ENCODE results near the gene PANX2. TPM values are rescaled to one million over a fixed set of nuclear protein-coding genes. Genes with fewer than 3 reads are reported as not detected.

PANX2 gene
- total RNA-seq, 1 donor, result 0.43 TPM

- H3K4me3 ChIP-seq (ENCODE audit: low read depth, low read length), result no peak overlapping the region
- DNase-seq (ENCODE audit: low read depth), result no peak
- no peak for TF ChIP-seq CTCF (IDR thresholded peaks at IDR 0.05; ENCODE audit: insufficient read depth, low read depth, low read length)
Measured at GRCh38 chr22:50178871-50179869, 8.6 kb downstream of the PANX2 start.

- no peak for DNase-seq (ENCODE audit: low read depth)
- no peak for TF ChIP-seq CTCF (IDR thresholded peaks at IDR 0.05; ENCODE audit: insufficient read depth, low read depth, low read length)
- H3K4me3 ChIP-seq (ENCODE audit: low read depth, low read length), result no peak overlapping the region
Measured at GRCh38 chr22:50179937-50180726, 9.6 kb downstream of the PANX2 start.

- TF ChIP-seq CTCF (IDR thresholded peaks at IDR 0.05; ENCODE audit: insufficient read depth, low read depth, low read length), result no peak
- DNase-seq (ENCODE audit: low read depth), result no peak
- H3K4me3 ChIP-seq (ENCODE audit: low read depth, low read length), result no peak overlapping the region
Measured at GRCh38 chr22:50180727-50181521, 10.4 kb downstream of the PANX2 start.

- DNase-seq (ENCODE audit: low read depth), result no peak
- TF ChIP-seq CTCF (IDR thresholded peaks at IDR 0.05; ENCODE audit: insufficient read depth, low read depth, low read length), result no peak
- H3K4me3 ChIP-seq (ENCODE audit: low read depth, low read length), result no peak overlapping the region
Measured at GRCh38 chr22:50182176-50183081, 11.9 kb downstream of the PANX2 start.

GRCh38 chr22:50183141-50183971, 12.8 kb downstream of the PANX2 start:
- no peak for TF ChIP-seq CTCF (IDR thresholded peaks at IDR 0.05; ENCODE audit: insufficient read depth, low read depth, low read length)
- no peak overlapping the region for H3K4me3 ChIP-seq (ENCODE audit: low read depth, low read length)
- no peak for DNase-seq (ENCODE audit: low read depth)
